Adrenal gland (tissue), 5 donors: ENCODE results near the gene EIF4E.
"Not testable (repeated sequence)": the region's sequence is repeated elsewhere in the genome, so short reads cannot be mapped to it uniquely, and the experiment has no call there.

Experiments
- POLR2A ChIP-seq, 2 donors: fragments of 450-650 bp; IDR thresholded peaks; one replicate each; pipeline ENCODE4 v1.6.1; 2017; ENCODE audit warnings: antibody characterized with exemption in 2 of 2, mild to moderate bottlenecking in 2 of 2, moderate library complexity in 1 of 2
- TF ChIP-seq, protein P1 (sequence below), 6 experiments: fragments of 450-650 bp in 4 of 6; fragments of 200-600 bp in 2 of 6; sonication (generic) in 1 of 6; IDR thresholded peaks; 1 replicate in 5 of 6; 2 replicates in 1 of 6; pipeline versions ENCODE4 v1.5.1 to v1.8.0; 2016 to 2021; ENCODE audit warnings: antibody characterized with exemption in 6 of 6, mild to moderate bottlenecking in 2 of 6, moderate library complexity in 1 of 6
- donor health status: DM: no; HTN: no; CAD: no.

DNA sequence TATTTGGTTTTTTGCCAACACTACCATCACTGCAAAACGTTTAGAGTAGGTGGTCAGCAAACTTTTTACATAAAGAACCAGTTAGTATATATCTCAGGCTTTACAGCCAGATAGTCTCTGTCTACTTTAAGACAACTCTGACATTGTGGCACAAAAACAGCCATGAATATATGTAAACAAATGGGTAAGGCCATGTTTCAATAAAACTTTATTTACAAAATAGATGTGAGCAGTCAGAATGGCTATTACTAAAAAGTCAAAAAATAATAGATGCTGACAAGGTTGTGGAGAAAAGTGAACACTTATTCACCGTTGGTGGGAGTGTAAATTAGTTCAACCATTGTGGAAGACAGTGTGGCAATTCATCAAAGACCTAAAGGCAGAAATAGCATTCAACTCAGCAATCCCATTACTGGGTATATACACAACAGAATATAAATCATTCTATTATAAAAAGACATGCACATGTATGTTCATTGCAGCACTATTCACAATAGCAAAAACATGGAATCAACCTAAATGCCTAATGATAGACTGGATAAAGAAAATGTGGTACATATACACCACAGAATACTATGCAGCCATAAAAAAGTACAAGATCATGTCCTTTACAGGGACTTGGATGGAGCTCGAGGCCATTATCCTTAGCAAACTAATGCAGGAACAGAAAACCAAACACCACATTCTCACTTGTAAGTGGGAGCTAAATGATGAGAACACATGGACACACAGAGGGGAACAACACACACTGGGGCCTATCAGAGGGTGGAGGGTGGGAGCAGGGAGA, 56.6 kb downstream of the EIF4E start:
- TF ChIP-seq, protein P1, sequence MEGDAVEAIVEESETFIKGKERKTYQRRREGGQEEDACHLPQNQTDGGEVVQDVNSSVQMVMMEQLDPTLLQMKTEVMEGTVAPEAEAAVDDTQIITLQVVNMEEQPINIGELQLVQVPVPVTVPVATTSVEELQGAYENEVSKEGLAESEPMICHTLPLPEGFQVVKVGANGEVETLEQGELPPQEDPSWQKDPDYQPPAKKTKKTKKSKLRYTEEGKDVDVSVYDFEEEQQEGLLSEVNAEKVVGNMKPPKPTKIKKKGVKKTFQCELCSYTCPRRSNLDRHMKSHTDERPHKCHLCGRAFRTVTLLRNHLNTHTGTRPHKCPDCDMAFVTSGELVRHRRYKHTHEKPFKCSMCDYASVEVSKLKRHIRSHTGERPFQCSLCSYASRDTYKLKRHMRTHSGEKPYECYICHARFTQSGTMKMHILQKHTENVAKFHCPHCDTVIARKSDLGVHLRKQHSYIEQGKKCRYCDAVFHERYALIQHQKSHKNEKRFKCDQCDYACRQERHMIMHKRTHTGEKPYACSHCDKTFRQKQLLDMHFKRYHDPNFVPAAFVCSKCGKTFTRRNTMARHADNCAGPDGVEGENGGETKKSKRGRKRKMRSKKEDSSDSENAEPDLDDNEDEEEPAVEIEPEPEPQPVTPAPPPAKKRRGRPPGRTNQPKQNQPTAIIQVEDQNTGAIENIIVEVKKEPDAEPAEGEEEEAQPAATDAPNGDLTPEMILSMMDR (IDR thresholded peaks at IDR 0.05) = not testable (repeated sequence)
- TF ChIP-seq POLR2A (IDR thresholded peaks at IDR 0.05) = not testable (repeated sequence)
